Activated CD8-positive, alpha-beta memory T cell treated with anti-CD3 and anti-CD28 coated beads for 48 hours (primary cell): ENCODE data around the gene VSX1.

Experiments used
- DNase-seq, 3 experiments: peaks; one replicate each; pipeline ENCODE4 v3.0.0-alpha.2; 2020; ENCODE audit warnings: low read depth in 2 of 3, low spot score in 2 of 3

Gene VSX1

DNA sequence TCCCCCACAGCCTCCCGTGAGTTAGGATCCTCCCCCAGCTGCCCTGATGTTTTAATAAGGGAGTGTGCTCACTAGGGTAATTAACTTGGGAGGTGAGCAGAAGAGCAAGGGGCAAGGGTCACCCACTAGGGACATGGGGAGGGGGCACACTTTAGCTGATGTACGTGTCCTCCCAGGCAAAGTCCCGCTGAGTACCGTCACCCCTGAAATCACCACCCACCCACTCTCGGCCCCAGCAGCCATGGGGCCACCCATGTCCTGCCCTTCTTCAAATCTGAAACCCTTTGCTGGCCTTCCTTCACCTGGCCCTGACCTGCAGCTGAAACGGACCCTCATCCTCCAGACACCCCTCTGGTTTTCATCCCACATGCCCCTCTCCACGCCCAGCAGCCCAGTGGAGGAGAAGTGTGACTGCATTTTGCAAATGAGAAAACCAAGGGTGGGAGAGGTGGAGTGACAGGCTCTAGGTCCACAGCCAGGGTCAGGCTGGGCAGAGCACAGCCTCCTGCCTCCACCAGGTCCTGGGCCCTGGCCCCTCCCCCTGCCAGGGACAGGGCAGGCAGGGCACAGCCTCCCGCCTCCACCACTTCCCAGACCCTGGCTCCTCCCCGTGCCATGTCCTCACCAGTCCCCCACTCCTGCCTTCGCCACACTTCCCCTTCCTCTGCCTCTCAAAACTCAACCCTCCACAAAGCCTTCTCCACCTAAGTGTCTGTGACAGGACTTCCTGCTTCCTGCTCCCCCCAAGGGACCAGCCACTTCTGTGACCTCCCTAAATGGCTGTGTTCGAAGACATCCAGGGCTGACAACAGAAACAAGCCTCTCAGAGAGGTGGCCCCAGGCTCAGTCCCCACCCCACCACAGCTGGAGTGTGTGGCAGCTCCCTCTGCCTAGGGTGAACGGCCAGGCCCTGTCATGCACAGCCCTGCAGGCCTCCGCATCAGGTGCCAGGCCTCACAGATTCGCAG is 39.1 kb downstream of the VSX1 start:
- DNase-seq = peak in 1 of 3 experiments; percentile 16

DNA sequence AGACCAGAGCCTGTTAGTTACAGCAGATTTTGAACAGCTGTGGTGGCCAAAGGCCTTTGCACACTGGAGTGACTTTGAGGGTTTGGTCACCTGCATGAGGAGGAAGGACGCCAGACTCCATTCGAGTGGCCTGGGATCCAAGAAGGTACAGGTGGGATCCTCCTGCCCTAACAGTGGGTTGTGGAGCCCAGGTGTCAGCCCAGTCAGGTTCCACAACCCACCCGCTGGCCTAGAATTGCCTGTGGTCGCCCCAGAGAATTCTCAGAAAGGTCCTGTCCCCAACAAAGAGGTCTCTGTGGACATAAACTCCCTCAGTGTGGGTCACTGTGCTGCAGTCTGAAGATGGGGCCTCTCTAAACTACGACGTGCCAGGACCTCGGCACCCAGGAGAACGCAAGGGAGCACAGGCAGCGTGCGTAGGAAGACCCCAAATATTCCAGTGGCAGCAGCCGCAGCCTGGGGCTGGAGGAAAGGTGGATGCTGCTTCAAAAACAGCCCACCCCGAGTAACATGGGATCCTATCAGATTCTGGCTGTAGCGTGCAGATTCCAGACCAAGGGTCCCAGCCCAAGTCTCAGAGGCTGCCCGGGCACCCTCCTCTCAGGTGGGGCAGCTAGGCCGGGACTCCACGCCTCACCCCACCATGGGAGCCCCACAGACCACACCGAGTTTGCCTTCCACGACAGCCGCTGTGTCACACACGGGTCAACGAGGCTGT is 40.0 kb downstream of the VSX1 start:
- no peak for DNase-seq

DNA sequence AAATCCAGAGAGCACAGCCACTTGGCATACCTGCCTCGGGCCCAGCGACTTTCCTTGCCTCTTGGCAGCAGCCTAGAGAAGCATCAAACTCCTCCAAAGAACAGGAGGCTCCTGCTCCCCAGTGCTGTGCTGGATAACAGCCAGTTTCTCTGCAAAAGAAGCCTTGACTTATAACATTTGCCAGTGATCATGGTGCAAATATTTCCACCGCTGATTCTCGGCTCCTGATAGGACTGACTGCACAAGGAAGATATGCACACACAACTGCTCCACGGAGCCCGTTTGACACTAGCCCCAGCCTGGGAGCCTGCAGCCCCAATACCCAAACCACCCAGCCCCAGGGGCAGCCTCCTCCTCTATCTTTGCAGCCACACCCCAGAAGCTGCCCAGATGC is 41.5 kb downstream of the VSX1 start:
- no peak for DNase-seq

DNA sequence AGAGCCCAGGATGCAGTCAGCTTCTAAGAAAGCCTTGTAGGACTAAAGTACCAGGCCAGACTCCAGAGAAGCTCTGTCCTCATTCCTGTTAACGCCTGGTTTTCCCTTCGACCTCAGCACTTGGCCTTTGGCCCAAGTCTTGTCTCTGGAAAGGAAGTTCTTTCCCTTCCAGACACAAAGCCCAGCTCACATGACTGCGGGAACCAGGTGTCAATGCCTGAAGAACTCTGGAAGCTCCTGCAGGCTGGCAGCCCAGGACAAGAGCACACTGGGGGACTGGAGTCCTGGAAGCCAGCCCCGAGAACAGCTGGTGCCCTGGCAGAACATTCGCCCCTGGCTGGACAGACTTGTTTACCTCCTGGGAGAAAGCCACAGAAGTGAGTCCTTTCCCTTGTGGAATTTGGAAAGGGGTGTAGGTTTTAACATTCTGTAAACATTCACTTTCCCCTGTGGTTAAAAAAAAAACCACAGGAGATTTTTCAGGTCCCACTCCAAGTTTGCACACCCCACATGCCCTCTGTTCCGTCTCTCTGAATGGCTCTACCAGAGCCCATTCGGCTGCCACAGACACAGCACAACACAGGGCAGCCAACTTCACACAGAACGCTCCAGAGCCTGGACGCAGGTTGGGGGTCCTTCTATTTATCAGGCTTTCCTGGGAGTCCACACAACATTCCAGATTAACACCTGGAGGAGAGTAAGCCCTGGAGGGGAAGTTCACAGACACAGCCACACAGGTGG is 42.1 kb downstream of the VSX1 start:
- no peak for DNase-seq

DNA sequence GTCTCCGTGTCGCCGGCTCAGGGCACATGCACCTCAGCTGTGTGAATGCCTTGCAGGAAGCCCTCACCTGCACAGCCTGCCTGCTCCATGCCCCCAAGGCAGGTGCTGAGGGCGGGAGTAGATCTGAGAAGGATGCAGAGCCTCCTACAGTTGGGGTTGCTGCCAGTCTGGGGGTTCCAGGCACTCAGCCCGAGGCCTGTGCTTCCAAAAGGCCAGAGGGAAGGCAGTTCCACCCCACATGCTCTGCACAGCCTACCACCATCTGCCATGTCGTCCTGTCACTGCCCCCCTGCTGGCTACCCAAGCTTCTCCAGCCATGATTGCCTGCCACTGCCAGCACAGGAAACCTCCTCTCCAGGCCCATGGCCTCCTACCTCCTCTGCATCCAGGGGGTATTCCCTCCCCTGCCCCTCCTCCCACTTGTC is 43.3 kb downstream of the VSX1 start:
- DNase-seq = no peak

DNA sequence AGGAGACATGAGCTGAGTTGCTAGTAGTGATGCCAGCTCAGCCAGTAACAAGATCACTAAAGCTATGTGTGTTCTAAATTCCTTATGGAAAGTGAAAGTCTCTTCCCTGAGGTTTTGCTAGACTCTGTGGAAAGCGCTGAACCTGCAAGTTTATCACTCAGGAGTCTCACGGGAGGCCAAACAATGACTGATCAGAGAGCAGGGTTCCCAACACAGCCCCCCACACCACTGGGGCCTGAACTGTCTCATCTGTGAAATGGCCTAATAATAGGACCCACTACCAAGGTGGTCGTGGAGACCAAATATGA is 43.9 kb downstream of the VSX1 start:
- no peak for DNase-seq

DNA sequence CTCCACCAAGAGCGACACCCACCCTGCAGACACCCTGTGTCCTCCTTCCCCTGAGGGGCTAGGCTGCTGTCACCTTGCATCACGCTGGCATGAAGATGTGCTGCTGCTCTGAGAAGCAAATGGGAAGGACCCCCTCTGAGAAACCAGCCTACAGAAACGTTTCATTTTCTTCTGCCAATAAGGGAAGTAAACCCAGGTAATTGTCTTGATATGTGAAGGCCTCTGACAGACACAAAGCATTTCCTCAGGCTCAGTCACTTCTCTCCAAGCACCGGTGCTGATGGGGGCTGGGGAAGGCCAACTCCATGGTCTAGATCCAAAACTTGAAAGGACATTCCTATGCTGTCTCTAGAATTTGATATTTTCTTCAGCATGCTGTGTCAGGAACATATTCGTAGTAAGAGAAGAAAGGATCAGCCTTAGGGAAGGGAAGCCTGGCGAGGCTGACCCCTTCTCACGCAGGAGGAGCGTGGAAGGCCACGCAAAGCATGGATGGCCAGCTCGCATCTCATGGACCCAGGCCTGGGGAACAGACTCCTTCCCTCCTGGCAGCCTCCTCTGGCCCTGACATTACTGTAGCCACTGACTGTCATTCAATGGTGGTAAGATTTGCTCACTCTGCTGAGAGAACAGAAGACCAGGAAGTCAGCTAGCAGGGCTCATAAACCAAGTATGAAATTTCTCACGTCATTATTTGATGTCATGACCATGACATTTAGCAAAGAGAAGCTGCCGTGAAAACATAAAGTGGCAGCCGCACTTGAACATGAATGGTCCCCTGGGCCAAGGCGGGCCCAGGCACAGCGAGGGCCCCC is 44.4 kb downstream of the VSX1 start:
- no peak for DNase-seq

DNA sequence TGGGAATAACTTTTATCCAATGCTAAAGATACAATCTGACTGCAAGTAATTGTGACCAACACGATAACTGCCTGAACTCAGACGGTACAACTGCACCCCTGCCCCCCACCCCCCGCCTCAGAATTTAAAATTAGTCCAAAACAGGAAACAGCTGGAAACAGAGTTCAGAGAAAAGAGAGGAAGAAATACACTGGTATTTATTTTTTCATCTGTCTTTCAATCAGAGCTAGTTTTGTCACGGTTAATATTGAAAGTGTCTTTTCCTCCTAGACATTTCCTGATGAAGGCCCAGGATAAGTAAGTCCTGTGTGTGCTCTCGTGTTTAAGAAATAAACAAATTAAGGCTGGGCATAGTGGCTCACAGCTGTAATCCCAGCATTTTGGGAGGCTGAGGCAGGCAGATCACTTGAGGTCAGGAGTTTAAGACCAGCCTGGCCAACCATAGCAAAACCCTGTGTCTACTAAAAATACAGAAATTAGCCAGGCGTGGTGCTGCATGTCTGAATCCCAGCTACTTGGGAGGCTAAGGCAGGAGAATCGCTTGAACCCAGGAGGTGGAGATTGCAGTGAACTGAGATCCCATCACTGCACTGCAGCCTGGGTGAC is 45.5 kb downstream of the VSX1 start:
- DNase-seq = no peak

DNA sequence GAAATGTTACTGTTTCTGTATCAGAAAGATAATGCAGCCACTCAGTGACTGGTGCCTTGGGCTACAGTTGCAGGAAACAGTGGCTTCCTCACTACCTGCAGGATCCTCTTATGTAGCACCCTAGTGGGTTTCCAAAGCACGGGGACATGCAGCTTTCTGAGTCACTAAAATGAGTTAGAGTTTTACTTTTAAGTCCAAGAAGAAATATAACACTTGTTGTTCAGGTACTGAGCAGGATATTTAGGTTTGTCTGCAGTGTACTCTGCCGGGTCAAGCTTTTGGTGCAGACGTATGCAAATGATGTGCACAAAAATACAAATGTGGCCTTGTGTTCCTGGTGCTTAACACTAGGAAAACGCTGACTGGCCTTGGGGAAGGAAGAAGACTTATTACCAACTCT is 46.0 kb downstream of the VSX1 start:
- no peak for DNase-seq

DNA sequence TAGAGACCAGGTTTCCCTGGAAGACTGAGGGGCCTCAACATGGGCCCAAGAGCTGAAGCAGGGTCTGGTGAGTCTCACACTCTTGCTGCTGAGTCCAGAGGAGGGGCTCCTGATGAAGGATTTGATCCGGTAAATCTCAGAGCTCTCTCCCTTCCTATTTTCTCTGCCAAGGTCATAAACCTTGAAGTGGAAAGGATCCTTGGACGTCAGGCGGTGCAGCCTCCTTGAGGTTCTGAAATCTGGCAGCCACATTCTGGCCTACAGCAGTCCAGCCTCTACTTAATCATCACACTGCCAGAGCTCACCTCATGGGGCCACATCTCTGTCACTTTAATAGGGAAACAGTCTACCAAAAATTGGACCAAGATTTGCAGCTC is 48.0 kb downstream of the VSX1 start:
- DNase-seq = no peak

DNA sequence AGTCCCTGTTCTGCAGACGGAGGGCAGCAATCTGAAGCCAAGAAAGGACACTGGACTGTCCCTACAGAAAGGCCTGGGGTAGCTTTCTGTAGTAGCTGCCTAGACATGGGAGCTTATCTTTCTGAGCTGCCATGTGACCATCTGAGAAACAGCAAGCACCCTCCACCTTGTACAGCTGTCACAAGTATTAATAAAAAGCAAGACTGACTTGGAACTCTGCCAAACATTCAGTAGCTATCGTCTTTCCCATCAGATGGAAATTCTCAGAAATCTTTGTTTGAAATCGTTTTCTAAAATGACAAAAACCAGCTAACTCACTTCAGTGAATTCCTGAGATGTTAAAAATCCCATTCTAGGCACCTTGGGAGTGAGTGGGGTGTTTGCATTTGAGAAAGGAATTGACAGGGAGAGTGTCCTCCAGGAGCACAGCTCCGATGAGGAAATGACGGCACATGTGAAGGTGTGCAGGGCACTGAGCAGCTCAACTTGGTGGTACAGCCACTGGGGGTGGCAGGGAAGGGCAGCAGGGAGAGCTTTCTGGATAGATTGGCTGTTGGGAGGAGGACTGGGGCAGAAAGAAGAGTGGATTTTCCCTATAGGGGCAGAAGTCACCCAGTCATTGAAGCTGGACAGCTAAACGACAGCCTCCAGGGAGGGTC is 48.5 kb downstream of the VSX1 start:
- no peak for DNase-seq

DNA sequence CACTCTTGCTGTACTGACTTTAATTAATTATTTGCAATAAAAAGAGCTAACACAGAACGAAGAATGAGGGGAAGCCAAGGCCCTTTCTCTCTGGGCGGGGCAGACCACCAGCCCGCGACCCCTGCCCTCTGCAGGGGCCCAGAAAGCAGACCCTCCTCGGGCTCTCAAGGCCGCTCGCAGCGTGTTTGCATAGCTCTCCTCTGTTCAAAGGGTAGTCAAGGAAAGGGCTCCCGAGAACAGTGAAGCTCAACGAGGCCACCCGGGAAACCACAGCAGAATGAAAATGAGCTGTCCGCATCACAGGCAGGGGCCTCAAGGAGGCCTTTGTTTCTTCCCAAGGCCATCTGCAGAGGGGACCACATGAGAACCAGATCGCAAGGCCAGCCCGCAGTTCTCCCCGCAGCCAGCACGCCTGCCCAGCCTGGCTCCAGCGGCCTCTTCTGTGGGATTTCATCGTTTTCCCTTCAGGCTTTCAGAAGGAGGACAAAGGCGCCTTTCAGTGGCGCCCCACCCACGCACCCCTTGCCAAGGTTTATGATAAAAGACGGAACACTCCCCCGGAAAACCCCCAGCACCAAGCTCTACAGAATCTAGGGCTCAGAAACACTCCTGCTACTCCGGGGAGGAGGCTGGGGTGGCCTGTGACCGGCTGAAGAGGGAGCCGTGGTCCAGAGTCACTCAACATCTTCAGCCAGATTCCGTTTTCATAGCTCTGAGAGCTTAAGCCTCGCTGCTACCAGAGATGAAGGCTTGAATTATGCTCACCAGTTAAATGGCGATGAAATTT is 49.3 kb downstream of the VSX1 start:
- no peak for DNase-seq

DNA sequence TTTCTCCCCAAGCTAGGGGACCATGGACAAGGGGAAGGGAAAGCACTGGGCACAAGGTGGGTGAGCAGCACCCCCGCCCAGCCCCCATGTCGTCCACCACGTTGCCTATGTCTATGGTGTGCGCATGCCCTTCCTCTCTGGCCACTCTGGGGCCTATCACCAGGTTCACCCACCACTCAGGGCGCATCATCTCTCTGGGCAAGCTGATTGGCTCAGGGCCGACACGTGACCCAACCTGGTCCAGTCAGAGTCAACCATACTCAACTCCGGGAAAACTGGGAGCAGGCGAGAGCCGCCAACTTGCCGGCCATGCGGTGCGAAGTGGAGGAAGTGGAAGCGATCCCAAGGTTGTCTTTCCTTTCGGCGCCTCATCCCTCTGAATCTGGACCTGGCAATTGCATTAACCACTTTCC is 49.9 kb downstream of the VSX1 start:
- no peak for DNase-seq

DNA sequence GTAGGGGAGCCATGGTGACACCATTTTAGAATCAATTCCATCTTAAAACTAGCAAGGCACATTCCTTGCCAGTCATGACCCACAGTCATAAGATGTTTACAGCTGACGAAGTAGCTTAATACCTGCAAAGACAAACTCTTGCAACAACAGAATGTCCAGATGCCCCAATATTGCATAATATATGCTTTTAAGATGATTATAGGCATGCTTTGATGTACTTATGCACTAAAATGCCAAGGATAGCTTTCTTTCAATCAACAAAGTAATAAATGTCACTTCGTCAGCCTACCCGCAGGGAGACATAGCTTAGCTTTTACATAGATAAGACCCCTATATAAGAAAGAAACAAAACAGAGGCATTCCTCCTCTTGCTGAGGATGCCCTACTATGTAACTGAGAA is 50.7 kb downstream of the VSX1 start:
- no peak for DNase-seq

DNA sequence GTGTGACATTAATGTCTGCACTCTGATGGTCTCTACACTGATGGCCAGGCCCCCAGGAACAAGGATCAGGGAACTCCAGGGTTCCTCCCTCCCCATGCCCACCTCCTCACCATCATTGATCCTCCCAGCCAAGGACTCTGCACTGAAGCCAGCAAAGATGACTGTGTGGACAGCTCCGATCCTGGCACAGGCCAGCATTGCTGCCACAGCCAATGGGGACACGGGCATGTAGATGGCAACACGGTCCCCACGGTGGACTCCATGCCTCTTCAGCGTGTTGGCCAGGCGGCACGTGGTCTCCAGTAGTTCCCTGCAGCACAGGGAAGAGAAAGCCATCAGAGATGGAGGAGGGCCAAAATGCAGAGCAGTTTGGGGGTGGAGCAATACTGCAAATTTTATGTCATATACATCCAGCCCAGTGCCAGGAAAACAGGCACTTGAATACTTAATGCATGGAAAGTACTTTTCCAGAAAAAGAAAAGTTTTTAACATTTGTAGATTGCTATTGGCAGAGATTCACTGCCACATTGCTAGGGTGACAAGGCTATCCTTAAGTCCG is 51.2 kb downstream of the VSX1 start:
- DNase-seq = no peak

DNA sequence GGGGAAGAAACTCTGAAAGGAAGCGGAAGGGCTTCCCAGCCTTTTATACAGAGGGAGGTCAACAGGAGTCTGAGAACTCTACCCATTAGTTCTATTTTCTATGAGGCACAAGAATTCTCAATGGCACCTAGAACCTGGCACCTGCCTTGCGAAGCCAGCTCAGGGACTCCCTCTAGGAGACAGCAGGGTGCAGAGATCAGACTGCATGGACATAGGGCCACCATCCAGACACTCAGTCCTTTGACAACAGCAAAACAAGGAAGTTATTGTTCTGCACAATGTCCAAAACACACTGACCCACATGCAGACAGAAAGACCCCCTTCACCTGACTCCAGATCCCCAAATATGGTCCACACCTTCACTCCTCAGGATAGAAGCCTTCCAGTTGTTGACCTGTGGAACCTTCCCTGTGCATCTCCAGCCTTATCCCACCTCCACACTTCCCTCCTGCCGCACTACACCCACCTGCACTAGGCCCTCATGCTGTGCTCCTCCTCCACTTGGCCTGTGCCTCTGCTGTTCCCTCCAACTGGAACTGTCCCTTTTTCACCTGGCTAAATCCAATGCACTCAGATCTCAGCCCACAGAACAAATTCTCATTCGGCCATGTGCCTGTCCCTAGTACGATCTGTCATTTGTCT is 51.8 kb downstream of the VSX1 start:
- DNase-seq = no peak

DNA sequence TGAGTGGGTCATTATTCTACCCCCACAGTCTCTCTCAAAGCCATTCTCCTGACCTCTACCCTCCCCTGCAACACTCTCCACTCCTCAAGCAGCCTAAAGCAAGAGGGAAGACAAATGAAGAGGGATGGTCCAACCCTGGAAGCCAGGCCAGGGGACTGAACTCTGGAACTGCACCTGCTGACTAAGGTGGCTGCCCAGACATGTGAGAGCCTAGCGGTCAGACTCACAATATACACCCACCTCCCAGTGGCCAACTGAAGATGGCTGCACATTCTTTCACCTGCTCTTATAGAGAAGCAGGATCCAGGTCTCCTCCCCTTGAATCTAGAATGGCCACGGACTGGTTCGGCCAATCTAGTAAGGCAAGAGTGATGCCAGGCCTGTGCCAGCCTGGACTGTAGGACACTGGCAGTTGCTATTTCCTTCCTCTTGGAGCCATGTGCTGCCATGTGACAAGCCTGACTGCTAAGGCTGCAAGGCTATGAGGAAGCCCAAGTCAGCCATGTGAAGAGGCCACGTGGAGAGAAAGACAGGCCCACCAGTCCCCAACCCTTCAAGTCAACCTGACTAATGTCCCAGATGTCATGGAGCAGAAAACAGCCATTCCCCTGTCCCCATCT is 55.8 kb downstream of the VSX1 start:
- no peak for DNase-seq
